B cell (primary cell): Measurements from ENCODE around the gene BTG1.

Source experiments
- CTCF ChIP-seq: fragments of 200-600 bp; IDR thresholded peaks from one replicate; pipeline ENCODE4 v1.8.0; 2022; ENCODE audit warnings: antibody characterized with exemption, mild to moderate bottlenecking
- EZH2 ChIP-seq: IDR thresholded peaks from 2 replicates; pipeline ENCODE4 v1.6.1; 2012; ENCODE audit warnings: borderline replicate concordance, low read depth, mild to moderate bottlenecking, moderate library complexity, low read length; ENCODE audit not compliant: insufficient read depth, poor library complexity, severe bottlenecking

GRCh38 chr12:92156704-92157395 is 11.2 kb upstream of the BTG1 start:
- TF ChIP-seq CTCF (no peak), EZH2 (no peak)
